Motor neuron (in vitro differentiated cells): ENCODE data around the gene FTO. TPM values are rescaled to one million over a fixed set of nuclear protein-coding genes. Genes with fewer than 3 reads are reported as not detected.
A peak's percentile ranks its signal among the peaks of the same experiment; 100 is the strongest.

ENCODE experiments used
- ATAC-seq, 8 experiments: fragments of 200-7000 bp; cut with Tn5 transposase; replicated peaks in 6 of 8; 2 replicates each; pipeline ENCODE4 v1.8.0; 2021; ENCODE audit warnings: mild to moderate bottlenecking in 8 of 8, moderate library complexity in 8 of 8
- H3K27ac ChIP-seq, 2 donors: fragments of 250-450 bp; sonication (Bioruptor Pico); 2 replicates each; pipeline ENCODE4 v1.9.0; 2021; ENCODE audit warnings: antibody characterized with exemption in 2 of 2, mild to moderate bottlenecking in 2 of 2, moderate library complexity in 1 of 2
- H3K4me1 ChIP-seq, 2 donors: fragments of 250-450 bp; sonication (Bioruptor Pico); replicated peaks in 1 of 2; 2 replicates each; pipeline ENCODE4 v1.6.1; 2021; ENCODE audit warnings: antibody characterized with exemption in 2 of 2, mild to moderate bottlenecking in 2 of 2, moderate library complexity in 1 of 2
- H3K4me3 ChIP-seq, 5 donors: fragments of 250-450 bp; sonication (Bioruptor Pico); 2 replicates each; pipeline ENCODE4 v1.9.0; 2021; ENCODE audit warnings: antibody characterized with exemption in 5 of 5, mild to moderate bottlenecking in 5 of 5, moderate library complexity in 4 of 5
- WGBS, 10 experiments: fragments of 450-650 bp; shearing (Covaris generic); methylation state at CpG; one replicate each; pipeline ENCODE4 v1.0.0; 2022; 5-methylcytosine and 5-hydroxymethylcytosine counted together
- in situ Hi-C, 9 experiments: fragments of 400-800 bp; cut with MboI; loops; one replicate each; pipeline ENCODE4 v1.15.0; 2021; ENCODE audit warnings: low sequenced_read_pairs in 9 of 9, low pct_unique_long_range_greater_than_20kb in 2 of 9; ENCODE audit not compliant: unreplicated experiment in 9 of 9
- total RNA-seq, 8 experiments: library from RNA; unstranded; fragments of 300-600 nt; gene quantifications; 2 replicates each; pipeline versions ENCODE4 v1.2.3 to v1.2.4, GENCODE V29; 2022

Gene FTO
- total RNA-seq, 8 experiments from 2014 or later: 73.8 to 143 (median 112) TPM

GRCh38 chr16:54148974-54149373 lies 445.0 kb downstream of the FTO start:
- peaks cover 6 to 17% of the 10 kb centered on the region in 2 donors for H3K4me1 ChIP-seq
- H3K4me3 ChIP-seq: no peak overlapping the region
- in situ Hi-C loops: no loop called here
- ATAC-seq: no peak
- 75 to 100% (median 89%) methylated on average over 1 to 4 of the region's 4 CpGs; no CpG with 5 or more reads in 4 of the 10 experiments for WGBS, 10 experiments
- no peak overlapping the region for H3K27ac ChIP-seq

GRCh38 chr16:54150861-54151260 lies 446.9 kb downstream of the FTO start:
- Histone ChIP-seq H3K4me1 (peaks cover 0 to 10% of the 10 kb centered on the region in 2 donors), H3K27ac (no peak overlapping the region), H3K4me3 (no peak overlapping the region)
- in situ Hi-C loops: no loop called here
- WGBS, 10 experiments: 45 to 100% (median 93%) methylated on average over 2 to 8 of the region's 12 CpGs; no CpG with 5 or more reads in 1 of the 10 experiments
- ATAC-seq: no peak

GRCh38 chr16:54152362-54153239 lies 448.6 kb downstream of the FTO start:
- Histone ChIP-seq H3K4me1 (peaks cover 0 to 10% of the 10 kb centered on the region in 2 donors), H3K27ac (no peak overlapping the region), H3K4me3 (no peak overlapping the region)
- in situ Hi-C loops: no loop called here
- peak in 2 of 8 experiments; percentile 56 to 85 for ATAC-seq
- 31 to 100% (median 91%) methylated on average over 3 to 17 of the region's 19 CpGs; no CpG with 5 or more reads in 1 of the 10 experiments for WGBS, 10 experiments

GRCh38 chr16:54153240-54153934 lies 449.4 kb downstream of the FTO start:
- in situ Hi-C loops: no loop called here
- Histone ChIP-seq H3K4me3 (no peak overlapping the region), H3K27ac (no peak overlapping the region), H3K4me1 (peaks cover 0 to 10% of the 10 kb centered on the region in 2 donors)
- ATAC-seq: no peak
- WGBS, 10 experiments: 60 to 100% (median 89%) methylated on average over 1 to 11 of the region's 12 CpGs

- Histone ChIP-seq H3K4me1 (no peaks in the 10 kb centered on the region), H3K4me3 (no peak overlapping the region), H3K27ac (no peak overlapping the region)
- WGBS, 10 experiments: 89 to 100% methylated on average over 1 of the region's 1 CpG; no CpG with 5 or more reads in 8 of the 10 experiments
- no peak for ATAC-seq
- in situ Hi-C loops: no loop called here
Measured at GRCh38 chr16:54156349-54156748, 452.4 kb downstream of the FTO start.

- Histone ChIP-seq H3K27ac (no peak overlapping the region), H3K4me3 (no peak overlapping the region), H3K4me1 (no peaks in the 10 kb centered on the region)
- ATAC-seq: no peak
- WGBS, 10 experiments: 50 to 100% (median 86%) methylated on average over 1 to 4 of the region's 4 CpGs; no CpG with 5 or more reads in 5 of the 10 experiments
- in situ Hi-C loops: no loop called here
Measured at GRCh38 chr16:54158986-54159385, 455.0 kb downstream of the FTO start.

- no peak overlapping the region for H3K4me3 ChIP-seq
- H3K4me1 ChIP-seq: no peaks in the 10 kb centered on the region
- no peak for ATAC-seq
- no peak overlapping the region for H3K27ac ChIP-seq
- in situ Hi-C loops: no loop called here
- 30 to 100% (median 82%) methylated on average over 1 to 6 of the region's 6 CpGs; no CpG with 5 or more reads in 1 of the 10 experiments for WGBS, 10 experiments
Measured at GRCh38 chr16:54159490-54160080, 455.6 kb downstream of the FTO start.

- Histone ChIP-seq H3K27ac (no peak overlapping the region), H3K4me1 (peaks cover 1 to 5% of the 10 kb centered on the region in 2 donors), H3K4me3 (no peak overlapping the region)
- in situ Hi-C loops: no loop called here
- WGBS, 10 experiments: 47 to 100% (median 83%) methylated on average over 1 to 3 of the region's 7 CpGs; no CpG with 5 or more reads in 3 of the 10 experiments
- ATAC-seq: no peak
Measured at GRCh38 chr16:54160252-54160860, 456.4 kb downstream of the FTO start.

- in situ Hi-C loops: no loop called here
- 61 to 90% (median 84%) methylated on average over 3 to 13 of the region's 19 CpGs; no CpG with 5 or more reads in 1 of the 10 experiments for WGBS, 10 experiments
- peaks cover 2 to 5% of the 10 kb centered on the region in 2 donors for H3K4me1 ChIP-seq
- no peak overlapping the region for H3K4me3 ChIP-seq
- H3K27ac ChIP-seq: no peak overlapping the region
- no peak for ATAC-seq
Measured at GRCh38 chr16:54160939-54161897, 457.3 kb downstream of the FTO start.

- WGBS, 10 experiments: 80 to 94% (median 83%) methylated on average over 1 to 8 of the region's 10 CpGs; no CpG with 5 or more reads in 5 of the 10 experiments
- no peak for ATAC-seq
- H3K4me3 ChIP-seq: no peak overlapping the region
- peaks cover 2 to 5% of the 10 kb centered on the region in 2 donors for H3K4me1 ChIP-seq
- no peak overlapping the region for H3K27ac ChIP-seq
- in situ Hi-C loops: no loop called here
Measured at GRCh38 chr16:54163197-54163843, 459.4 kb downstream of the FTO start.

GRCh38 chr16:54164789-54165173 lies 460.8 kb downstream of the FTO start:
- peak overlapping the region in 1 of 2 donors; percentile 10 for H3K27ac ChIP-seq
- H3K4me3 ChIP-seq: no peak overlapping the region
- H3K4me1 ChIP-seq: peaks cover 2 to 5% of the 10 kb centered on the region in 2 donors
- in situ Hi-C loops: no loop called here
- 36 to 100% (median 80%) methylated on average over 1 to 2 of the region's 3 CpGs; no CpG with 5 or more reads in 5 of the 10 experiments for WGBS, 10 experiments
- no peak for ATAC-seq
